Measurements from ENCODE around the gene HYDIN.

HYDIN gene

DNA sequence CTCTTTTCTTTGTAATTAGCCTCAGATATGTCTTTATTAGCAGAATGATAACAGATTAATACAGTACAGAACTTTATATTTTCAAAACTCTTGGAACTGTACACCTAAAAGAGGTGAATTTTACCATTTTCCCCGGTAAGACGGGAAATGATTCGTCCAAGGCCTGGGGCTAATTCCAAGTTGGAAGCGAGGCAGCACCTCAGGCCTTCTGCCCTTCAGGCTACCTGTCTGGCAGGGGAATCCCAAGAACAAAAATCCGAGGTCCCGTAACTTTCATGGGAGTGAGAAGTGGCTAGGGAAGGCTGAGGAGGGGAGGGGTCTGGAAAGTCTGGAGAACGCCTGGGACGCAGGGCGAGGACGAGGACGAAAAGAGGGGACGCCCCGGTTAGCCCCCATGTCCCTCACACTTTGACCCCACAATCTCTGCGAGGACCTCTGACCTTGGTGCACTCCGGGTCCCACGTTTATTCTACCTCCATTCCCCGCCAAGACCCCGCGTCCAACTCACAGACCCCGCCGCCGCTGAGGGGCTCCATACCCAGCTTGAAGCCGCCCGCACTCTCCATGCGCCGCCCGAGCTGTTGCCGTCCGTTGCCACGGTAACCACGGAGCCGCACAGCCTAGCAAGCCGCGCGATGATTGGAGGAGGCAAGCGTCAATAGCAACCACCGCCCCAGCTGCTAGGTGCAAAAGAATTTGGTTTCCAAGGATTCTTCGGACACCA, at the start of gene HYDIN:
Gene HYDIN (minus strand): TSS at position 601 of the 724 bp plus-strand sequence. CDS start 43,827 bp downstream, outside the sequence.
- no peak for DNase-seq (ENCODE audit: low read depth in 2 of 2, low spot score in 1 of 2)

DNA sequence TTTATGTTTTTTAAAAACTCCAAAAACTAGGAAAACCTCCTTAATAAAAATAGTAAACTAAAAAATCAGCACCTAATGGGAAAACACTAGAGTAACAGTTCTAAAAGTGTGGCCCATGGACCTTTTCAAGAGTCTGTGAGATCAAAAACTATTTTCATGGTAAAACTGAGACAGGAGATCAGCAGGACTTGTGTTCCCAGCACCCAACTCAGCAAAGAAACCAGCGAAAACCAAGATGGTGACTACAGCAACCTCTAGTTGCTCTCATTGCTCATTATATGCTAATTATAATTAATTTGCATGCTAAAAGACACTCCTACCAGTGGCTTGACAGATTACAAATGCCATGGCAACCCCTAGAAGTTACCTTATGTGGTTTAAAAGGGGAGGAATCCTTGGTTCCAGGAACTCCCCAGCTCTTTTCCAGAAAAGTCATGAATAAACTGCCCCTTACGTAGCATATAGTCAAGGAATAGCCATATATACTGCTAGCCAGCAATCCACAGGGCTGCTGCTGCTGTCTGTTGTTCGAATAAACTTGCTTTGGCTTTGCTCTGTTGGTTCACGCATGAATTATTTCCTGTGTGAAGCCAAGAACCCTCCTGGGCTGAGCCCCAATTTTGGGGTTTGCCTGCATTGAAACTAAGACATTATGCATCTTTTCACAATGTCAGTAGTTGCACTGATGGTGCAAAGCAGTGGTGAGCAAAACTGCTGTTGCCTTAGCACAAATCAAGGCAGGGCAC, 46.2 kb upstream of the HYDIN start:
- no peak for DNase-seq (ENCODE audit: low read depth in 2 of 2, low spot score in 1 of 2)

DNA sequence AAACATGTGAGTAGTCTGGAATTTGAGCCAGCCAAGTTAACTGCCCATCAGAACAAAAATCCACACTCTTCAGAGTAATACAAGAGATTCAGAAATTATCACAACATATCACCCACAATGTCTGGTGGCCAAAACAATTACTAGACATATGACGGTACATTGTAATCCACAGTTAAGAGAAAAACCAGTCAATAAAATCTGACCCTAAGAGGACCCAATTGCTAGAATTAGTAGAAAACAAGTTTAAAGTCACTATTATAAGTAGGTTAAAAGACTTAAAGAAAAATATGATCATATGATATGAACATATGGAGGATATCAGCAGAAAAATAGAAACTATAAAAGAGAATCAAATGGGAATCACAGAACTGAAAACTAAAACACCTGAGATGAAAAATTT, 42.9 kb upstream of the HYDIN start:
- DNase-seq (ENCODE audit: low read depth in 2 of 2, low spot score in 1 of 2): no peak

- no peak for DNase-seq (ENCODE audit: low read depth in 2 of 2, low spot score in 1 of 2)
Observed at GRCh38 chr16:71264299-71264698, 33.8 kb upstream of the HYDIN start.

DNA sequence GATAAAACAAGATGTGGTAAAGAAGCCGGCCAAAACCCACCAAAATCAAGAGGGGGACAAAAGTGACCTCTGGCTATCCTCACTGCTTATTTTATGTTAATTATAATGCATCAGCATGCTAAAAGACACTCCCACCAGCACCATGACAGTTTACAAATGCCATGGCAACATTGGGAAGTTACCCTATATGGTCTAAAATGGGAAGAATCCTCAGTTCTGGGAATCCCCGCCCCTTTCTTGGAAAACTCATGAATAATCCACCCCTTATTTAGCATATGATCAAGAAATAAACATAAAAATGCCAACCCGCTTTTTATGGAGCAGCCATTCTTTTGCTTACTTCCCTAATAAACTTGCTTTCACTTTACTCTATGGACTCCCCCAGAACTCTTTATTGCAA, 33.1 kb upstream of the HYDIN start:
- DNase-seq (ENCODE audit: low read depth in 2 of 2, low spot score in 1 of 2): no peak

DNA sequence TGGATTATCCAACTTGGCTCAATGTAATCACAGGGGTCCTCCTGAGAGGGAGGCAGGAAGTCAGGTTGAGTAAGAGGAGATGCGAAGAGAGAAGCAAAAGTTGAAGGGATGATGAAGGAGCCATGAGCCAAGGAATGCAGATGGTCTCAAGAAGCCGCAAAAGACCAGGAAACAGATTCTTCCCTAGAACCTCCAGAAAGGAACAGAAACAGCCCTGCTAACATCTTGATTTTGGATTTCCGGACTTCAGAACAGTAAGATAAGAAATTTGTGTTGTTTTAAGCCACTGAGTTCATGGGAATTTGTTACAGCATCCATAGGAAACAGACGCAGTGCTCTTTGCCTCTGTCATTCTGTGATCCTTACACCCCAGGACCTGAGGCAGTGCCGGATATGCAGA, 31.9 kb upstream of the HYDIN start:
- DNase-seq (ENCODE audit: low read depth in 2 of 2, low spot score in 1 of 2): no peak

DNA sequence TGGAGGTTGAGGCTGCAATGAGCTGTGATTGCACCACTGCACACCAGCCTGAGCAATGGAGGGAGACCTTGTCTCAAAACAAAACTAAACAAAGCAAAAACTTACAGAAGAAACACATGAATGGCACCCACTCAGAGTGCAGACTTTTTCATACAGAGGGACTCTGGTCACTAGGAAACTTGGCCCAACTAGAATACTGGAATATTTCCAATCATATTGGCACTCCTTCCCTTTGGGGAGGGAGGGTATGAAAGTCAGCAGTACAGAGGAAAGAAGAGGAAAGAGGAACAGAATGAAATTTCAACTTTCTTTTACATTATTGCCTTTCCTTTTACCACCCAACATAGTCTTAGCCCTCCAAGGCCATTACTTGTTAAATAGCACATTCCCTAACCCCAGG, 30.5 kb upstream of the HYDIN start:
- no peak for DNase-seq (ENCODE audit: low read depth in 2 of 2, low spot score in 1 of 2)

DNA sequence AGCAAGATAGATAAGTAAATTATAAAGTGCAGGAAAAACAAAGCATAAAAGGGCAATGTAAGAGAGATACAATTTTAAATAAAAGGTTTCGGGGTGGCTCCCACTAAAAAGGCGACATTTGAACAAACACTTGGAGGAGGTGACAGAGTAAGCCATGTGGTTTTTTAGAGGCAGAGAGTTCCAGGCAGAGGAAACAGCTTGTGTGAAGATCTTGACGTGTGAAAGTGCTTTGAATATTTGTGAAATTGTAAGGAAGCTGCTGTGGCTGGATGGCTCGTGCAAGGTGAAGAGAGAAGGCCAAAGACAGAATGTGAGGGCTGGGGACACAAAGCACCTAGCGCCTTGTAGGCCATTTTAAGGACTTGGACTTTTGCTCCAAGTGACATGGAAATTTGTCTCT, 28.6 kb upstream of the HYDIN start:
- DNase-seq (ENCODE audit: low read depth in 2 of 2, low spot score in 1 of 2): no peak

- DNase-seq (ENCODE audit: low read depth in 2 of 2, low spot score in 1 of 2): no peak
Observed at GRCh38 chr16:71258372-71258771, 27.9 kb upstream of the HYDIN start.

DNA sequence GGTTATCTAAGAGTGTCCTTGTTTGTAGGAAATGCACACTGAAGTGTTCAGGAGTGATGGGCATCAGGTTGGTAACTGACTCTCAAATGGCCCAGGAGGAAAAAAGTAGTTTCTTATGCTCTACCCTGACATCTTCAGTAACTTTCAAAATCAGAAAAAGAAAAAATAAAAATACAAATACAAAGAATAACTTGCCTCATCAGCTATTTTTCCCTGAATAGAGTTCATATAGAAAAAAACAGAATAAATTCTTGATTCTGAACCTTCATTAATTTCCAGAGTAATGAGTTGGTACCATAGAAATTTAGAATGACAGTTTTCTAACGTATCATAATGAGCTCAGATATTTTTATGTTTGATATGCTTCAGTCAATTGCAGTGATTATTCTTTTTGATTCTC, 27.2 kb upstream of the HYDIN start:
- no peak for DNase-seq (ENCODE audit: low read depth in 2 of 2, low spot score in 1 of 2)

DNA sequence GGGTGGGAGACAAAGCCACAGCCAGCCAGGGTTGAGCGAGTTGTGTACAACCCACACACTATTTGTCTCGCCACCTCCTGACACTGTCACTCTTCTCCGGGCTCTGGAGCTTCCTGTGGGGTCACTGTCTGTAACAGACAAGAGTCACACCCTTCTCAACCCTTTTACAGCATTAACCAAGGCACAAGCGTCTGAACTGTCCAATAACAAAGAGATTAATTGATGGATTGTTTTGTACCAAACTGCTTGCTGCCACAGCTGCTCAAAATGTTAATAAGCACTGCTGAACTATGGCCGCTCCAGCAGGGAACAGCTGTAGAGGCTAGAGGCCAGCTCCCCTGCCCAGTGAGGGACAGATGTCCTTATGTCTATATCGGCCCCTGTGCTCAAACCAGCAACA, 25.2 kb upstream of the HYDIN start:
- DNase-seq (ENCODE audit: low read depth in 2 of 2, low spot score in 1 of 2): no peak

DNA sequence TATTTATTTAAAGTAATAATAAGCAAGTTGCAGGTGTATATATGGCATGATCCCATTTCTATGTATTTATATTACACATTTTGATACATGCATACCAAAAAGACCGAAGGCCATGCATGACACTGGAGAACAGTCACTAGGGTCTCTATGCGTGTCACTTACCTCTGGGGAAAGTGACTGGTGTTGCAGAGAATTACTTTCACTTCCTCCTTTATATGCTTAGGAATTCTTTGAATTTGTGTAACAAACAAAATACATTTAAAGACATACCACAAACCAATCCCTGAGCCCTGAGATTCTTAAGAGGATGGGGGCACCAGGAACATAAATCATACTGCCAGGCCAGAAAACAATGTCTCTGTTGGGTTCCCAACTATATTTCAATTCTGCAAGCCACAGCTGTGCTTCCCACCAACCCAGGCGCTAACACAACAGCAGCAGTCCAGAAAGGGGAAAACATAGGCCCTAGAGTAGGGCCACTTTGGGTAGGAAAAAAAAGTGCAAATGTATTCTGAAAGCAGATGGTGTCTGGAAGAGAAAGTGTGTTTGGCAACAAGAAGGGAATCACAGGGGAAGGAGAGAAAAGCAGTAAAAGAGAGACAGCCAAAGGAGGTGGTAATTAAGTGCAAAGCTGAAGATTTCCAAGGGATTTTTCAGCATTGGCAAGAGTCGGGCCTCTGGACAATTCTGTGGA, 24.5 kb upstream of the HYDIN start:
- DNase-seq (ENCODE audit: low read depth in 2 of 2, low spot score in 1 of 2): no peak

DNA sequence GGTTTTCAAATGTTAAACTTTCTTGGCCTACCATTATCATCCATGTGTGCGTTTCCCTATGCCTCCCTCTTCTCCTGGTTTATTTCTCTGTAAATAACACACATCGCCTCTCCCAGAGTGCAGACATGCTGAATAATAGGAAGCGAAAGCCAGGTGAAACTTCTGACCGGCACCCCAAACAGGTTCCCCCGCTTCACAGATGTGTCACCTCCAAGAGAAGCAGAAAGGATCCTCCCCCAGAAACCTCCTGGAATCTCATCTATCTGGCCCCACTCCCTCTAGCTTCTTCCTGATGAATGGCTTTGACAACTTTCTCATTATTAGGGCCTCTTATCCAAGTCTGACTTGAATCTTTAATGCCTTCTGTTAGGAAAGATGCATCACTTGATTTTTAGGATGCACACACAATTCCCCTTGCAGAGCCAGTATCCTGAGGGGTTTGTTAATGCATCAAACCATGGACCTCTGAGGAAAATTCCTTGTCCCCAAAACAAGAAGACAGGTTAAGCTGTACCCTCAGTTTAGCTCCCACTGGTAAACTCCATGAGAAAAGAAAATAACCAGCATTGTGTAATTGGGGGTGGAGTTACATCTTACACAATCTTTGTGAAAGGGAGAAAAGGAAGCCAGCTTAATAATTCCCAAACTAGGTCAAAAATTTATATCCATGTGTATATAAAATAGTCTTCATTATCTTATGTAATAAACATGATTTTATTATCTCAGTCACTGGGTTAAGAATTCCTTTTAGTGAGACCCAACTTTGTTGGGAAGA, 20.1 kb upstream of the HYDIN start:
- no peak for DNase-seq (ENCODE audit: low read depth in 2 of 2, low spot score in 1 of 2)

- no peak for DNase-seq (ENCODE audit: low read depth in 2 of 2, low spot score in 1 of 2)
Observed at GRCh38 chr16:71249399-71249798, 18.9 kb upstream of the HYDIN start.

DNA sequence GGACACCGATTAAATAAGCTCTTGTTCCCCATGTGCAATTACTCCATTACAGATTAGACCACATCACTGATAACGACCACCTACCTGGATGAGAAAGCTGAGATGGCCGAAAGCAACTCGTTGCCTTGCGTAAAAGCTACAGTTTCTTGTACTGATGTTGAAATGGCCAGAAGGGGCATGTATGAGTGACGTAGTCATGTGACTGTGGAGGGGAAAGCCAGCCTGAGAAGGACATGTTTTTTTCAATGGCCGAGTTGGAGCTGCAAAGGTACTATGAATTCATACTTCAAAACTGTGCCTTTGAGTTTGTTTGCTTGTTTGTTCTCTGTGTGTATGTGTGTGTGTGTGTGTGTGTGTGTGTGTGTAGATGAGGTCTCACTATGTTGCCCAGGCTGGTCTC, 17.0 kb upstream of the HYDIN start:
- no peak for DNase-seq (ENCODE audit: low read depth in 2 of 2, low spot score in 1 of 2)

DNA sequence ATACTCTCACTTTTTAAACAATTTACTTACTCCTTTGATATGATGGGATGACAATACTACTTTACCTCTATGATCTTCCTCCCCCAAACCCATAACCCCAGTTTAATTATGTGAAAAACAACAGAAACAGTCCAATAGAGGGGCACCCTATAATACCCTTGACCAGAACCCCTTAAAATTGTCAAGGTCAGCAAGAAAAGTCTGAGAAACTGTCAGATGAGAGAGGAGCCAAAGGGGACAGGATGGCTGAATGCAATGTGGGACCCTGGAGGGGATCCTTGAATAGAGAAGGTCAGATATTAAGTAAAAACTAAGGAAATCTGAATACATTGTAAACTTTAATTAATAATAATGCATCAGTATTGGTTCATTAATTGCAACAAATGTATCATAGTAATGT, 15.8 kb upstream of the HYDIN start:
- DNase-seq (ENCODE audit: low read depth in 2 of 2, low spot score in 1 of 2): no peak

GRCh38 chr16:71244521-71244920, 14.0 kb upstream of the HYDIN start:
- DNase-seq (ENCODE audit: low read depth in 2 of 2, low spot score in 1 of 2): no peak

DNA sequence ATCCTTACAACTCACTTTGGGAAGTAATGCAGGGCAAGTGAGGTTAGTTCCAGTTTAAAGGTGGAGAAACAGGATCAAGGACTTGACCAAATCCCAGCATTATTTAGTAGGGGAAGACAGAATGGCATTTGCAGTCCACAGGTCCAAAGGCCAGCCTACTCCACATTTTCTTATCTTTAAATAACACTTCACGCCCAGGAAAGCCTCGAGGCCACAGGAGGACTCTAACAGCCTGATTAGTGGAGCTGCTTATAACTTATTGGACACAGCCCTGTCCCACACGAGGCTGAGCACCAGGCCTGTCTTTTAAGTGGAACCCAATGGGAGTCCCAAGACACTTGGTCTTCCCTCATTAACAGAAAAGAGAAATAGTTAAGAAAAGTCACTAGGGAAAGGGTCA, 12.1 kb upstream of the HYDIN start:
- DNase-seq (ENCODE audit: low read depth in 2 of 2, low spot score in 1 of 2): no peak

- DNase-seq (ENCODE audit: low read depth in 2 of 2, low spot score in 1 of 2): no peak
Observed at GRCh38 chr16:71242036-71242435, 11.5 kb upstream of the HYDIN start.

DNA sequence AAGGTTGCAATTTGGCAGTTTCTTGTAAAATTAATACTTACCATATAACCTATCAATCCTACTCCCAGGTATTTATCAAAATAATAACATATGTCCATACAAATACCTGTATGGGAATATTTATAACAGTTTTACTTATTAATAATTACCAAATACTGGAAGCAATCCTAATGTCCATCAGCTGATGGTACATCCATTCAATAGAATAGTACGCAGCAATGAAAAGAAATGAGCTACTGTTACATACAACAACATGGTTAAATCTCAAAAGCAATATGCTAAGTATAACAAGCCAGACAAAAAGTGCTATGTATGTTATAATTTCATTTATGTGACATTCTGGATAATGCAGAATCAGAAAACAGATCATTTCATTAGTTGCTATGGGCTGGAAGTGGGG, 1.2 kb downstream of the HYDIN start:
- DNase-seq (ENCODE audit: low read depth in 2 of 2, low spot score in 1 of 2): no peak
